ENCODE results near the gene TANGO2. TPM values are rescaled to one million over a fixed set of nuclear protein-coding genes. Genes with fewer than 3 reads are reported as not detected.
A peak's percentile ranks its signal among the peaks of the same experiment; 100 is the strongest.

The TANGO2 gene
- total and polyA plus RNA-seq, 9 of the 15 experiments (the other 6 are each of a cell fraction or from before 2014, with no cell fraction given): 15.5 to 94.9 (median 70.1) TPM

GRCh38 chr22:20110359-20110985 lies 89.6 kb downstream of the TANGO2 start (continued):
- no peak for TF ChIP-seq RBM39 (optimal IDR thresholded peaks at IDR 0.05; ENCODE audit: low read depth, low read length)
- no peak for TF ChIP-seq PCBP1 (IDR thresholded peaks at IDR 0.05; ENCODE audit: low read depth, low read length, poor library complexity, severe bottlenecking)
- TF ChIP-seq, protein P1, sequence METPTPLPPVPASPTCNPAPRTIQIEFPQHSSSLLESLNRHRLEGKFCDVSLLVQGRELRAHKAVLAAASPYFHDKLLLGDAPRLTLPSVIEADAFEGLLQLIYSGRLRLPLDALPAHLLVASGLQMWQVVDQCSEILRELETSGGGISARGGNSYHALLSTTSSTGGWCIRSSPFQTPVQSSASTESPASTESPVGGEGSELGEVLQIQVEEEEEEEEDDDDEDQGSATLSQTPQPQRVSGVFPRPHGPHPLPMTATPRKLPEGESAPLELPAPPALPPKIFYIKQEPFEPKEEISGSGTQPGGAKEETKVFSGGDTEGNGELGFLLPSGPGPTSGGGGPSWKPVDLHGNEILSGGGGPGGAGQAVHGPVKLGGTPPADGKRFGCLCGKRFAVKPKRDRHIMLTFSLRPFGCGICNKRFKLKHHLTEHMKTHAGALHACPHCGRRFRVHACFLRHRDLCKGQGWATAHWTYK (CRISPR knock-in tag; IDR thresholded peaks at IDR 0.05): no peak
- TF ChIP-seq NFATC3 (IDR thresholded peaks at IDR 0.05): peak; percentile 32; the same call in 1 of the 2 replicates
- TF ChIP-seq HNRNPH1 (optimal IDR thresholded peaks at IDR 0.05; ENCODE audit: low read depth, low read length): no peak
- no peak for TF ChIP-seq EZH2 (IDR thresholded peaks at IDR 0.05; ENCODE audit: borderline replicate concordance, low read depth, low read length)
- peak; percentile 3 for TF ChIP-seq NEUROD1 (IDR thresholded peaks at IDR 0.05; ENCODE audit: borderline replicate concordance, low read depth, low read length, partially characterized antibody)
- 0 out of 2 replicates have a peak, but pooled peaks have one; percentile 62 for TF ChIP-seq ZNF253 (CRISPR knock-in tag; conservative IDR thresholded peaks at IDR 0.05)
- peak; percentile 21 for TF ChIP-seq SIRT6 (IDR thresholded peaks at IDR 0.05; ENCODE audit: low read depth, low read length)
- TF ChIP-seq SPI1 (IDR thresholded peaks at IDR 0.05; ENCODE audit: borderline replicate concordance, low read depth, low read length): no peak
- TF ChIP-seq MNT (conservative IDR thresholded peaks at IDR 0.05): no peak
- TF ChIP-seq SAFB2 (IDR thresholded peaks at IDR 0.05; ENCODE audit: borderline replicate concordance, low read depth, low read length, severe bottlenecking): no peak

Data from K562 (cell line).